GM19023 (cell line): ENCODE data around the gene CCDC174.
A peak's percentile ranks its signal among the peaks of the same experiment; 100 is the strongest.
"Not testable (repeated sequence)": the region's sequence is repeated elsewhere in the genome, so short reads cannot be mapped to it uniquely, and the experiment has no call there.

ENCODE experiments used
- ATAC-seq: cut with Tn5 transposase; IDR thresholded peaks from one replicate; pipeline ENCODE4 v1.9.1; 2021; ENCODE audit warnings: mild to moderate bottlenecking, moderate library complexity; ENCODE audit not compliant: unreplicated experiment

The CCDC174 gene

GRCh38 chr3:14649466-14649865 lies 2.1 kb upstream of the CCDC174 start:
- ATAC-seq, result no peak

- ATAC-seq, result no peak
These were observed 1.4 kb upstream of the CCDC174 start for GRCh38 chr3:14650193-14650592.

DNA sequence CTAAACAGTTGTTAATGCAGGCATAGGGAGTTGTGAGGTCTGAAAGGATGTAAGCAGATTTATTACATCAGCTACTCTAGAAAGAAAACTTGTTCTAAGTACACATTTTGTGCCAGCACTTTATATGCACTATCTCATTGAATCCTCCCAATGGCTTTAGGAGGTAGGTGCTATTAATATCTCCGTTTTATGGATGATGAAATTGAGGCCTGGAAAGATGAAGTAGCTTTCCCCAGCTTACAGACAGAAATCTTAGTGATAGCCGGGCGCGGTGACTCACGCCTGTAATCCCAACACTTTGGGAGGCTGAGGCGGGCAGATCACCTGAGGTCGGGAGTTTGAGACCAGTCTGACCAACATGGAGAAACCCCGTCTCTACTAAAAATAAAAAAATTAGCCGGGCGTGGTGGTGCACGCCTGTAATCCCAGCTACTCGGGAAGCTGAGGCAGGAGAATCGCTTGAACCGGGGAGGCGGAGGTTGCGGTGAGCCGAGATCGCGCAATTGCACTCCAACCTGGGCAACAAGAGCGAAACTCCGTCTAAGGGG lies 872 bp downstream of the CCDC174 start:
- not testable (repeated sequence) for ATAC-seq

- ATAC-seq, result no peak
These were observed 6.0 kb downstream of the CCDC174 start for GRCh38 chr3:14657579-14657978.

GRCh38 chr3:14658978-14659377 lies 7.4 kb downstream of the CCDC174 start:
- no peak for ATAC-seq

DNA sequence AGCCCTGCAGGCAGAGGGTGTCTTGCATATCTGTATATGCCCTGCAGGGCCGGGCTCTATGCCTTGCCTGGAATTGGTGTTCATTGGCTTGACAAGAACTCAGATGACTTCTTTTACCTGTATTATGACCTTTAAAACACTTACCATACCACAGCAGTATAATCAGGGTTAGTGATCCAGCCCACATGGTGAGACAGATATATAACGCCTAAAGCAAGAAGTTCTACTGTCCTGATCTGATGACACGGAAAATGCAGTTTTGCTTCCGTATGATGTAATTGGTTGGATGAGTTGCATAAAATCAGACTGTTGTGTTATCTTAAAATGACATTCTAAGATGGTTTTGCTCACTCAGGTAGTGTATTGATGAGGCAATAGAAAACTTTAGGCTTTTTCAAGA lies 9.4 kb downstream of the CCDC174 start:
- no peak for ATAC-seq

- ATAC-seq, result no peak
These were observed 12.0 kb downstream of the CCDC174 start for GRCh38 chr3:14663396-14664135.

DNA sequence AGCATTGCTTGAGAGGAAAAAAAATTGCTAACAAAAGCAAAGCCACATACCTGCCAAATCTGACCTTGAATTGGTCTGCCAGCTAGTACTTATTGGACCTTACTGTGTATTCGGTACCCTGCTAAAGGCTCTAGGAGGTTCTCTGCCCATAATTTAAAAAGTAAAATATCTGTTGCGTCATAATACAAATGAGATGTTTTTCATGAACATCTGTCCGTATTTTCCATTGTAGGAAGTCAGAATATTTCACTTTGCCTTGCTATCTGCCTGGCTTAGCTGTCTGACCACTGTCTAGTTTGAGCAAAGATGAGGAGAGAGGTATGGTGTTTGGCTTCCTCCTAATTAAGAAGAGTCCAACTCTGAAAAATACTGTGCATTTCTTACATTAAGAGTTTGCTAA lies 12.6 kb downstream of the CCDC174 start:
- no peak for ATAC-seq

GRCh38 chr3:14672588-14672987 lies 21.0 kb downstream of the CCDC174 start:
- no peak for ATAC-seq

DNA sequence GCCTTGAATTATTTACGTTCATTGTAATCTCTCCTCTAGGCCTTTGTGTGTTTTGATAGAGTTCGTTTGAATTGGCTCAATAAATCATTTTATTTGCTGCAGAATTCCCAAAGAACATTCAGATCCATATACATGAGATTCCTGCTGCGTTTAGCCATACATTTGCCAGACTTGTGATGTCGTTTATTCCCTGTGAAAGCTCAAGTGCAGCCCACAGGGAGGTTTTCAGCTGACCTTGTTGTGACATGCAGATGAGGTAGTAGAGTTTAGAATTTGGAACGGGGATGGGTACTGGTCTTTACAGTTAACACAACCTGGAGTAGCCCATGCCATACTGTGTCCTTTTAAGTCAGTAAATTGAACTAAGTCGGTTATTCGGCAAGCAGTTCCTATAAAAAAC lies 23.3 kb downstream of the CCDC174 start, which contains the start of gene C3orf20:
TSS of gene C3orf20 (plus strand) at position 301 of the 400 bp plus-strand sequence. CDS start 7,573 bp downstream, outside the sequence.
- ATAC-seq, result no peak

DNA sequence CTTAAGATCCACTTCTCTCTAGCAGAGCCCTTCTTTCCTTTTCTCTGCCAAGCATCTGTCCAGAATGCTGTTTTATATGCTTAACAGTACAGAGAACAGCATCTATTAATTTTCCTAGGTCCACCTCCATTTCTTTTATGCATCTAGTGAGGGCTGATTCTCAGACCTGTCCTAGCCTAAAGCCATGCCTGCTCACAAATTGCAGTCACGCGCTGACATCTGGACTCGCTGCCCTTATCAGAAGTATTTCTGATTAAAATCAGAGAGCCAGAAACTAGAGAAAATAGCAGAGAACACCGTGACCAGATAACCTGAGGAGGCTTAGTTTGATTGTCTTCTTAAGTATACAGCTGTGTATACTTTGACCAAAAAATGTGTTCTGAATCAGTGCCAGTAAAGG lies 25.3 kb downstream of the CCDC174 start:
- ATAC-seq, result no peak

DNA sequence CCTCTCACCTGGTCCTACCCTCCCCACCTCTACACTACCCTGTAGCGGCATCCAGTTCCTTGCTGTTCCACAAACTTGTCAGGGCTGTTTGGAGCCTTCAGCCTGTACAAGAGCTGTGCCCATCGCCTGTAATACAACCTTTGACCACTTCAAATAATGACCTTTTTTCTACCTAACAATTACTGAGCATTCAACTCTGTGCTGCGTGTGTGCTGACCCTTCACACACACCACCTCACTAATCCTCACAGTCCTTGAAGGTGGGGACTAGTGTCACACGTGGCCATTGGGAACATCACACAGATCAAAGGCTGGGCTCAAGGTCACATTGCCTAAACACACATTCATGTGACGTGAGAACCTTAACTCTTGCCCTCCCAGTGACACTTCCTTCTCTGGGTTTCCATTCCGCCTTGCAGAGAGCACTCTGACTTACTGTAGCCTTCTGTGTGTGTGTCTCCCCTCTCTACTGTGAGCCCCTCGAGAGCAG lies 26.5 kb downstream of the CCDC174 start:
- ATAC-seq, result no peak

- ATAC-seq, result no peak
These were observed 28.6 kb downstream of the CCDC174 start for GRCh38 chr3:14680115-14680514.

GRCh38 chr3:14680716-14681115 lies 29.2 kb downstream of the CCDC174 start:
- ATAC-seq, result no peak

- no peak for ATAC-seq
These were observed 32.9 kb downstream of the CCDC174 start for GRCh38 chr3:14684447-14684846.

GRCh38 chr3:14685179-14685578 lies 33.6 kb downstream of the CCDC174 start:
- ATAC-seq, result no peak

DNA sequence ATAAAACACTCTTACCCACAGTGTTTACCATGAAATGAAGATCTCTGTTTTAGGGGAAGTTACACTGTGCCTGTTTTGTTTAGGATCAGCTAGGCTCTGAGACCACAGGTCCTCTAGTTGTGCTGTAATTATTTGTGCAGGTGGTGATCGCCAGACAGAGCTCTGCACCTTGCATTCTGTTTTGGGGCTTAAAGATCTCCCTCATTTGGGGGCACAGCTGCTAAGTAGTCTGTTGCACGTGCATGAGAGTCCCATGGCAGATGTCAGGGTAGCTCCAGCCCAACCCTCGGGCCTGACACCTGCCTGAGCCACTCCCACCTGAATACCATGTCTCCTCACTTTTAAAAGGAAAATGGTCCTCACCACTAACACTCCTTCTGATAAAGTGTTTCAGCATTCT lies 35.8 kb downstream of the CCDC174 start:
- ATAC-seq, result no peak

- ATAC-seq, result no peak
These were observed 37.0 kb downstream of the CCDC174 start for GRCh38 chr3:14688525-14688924.

DNA sequence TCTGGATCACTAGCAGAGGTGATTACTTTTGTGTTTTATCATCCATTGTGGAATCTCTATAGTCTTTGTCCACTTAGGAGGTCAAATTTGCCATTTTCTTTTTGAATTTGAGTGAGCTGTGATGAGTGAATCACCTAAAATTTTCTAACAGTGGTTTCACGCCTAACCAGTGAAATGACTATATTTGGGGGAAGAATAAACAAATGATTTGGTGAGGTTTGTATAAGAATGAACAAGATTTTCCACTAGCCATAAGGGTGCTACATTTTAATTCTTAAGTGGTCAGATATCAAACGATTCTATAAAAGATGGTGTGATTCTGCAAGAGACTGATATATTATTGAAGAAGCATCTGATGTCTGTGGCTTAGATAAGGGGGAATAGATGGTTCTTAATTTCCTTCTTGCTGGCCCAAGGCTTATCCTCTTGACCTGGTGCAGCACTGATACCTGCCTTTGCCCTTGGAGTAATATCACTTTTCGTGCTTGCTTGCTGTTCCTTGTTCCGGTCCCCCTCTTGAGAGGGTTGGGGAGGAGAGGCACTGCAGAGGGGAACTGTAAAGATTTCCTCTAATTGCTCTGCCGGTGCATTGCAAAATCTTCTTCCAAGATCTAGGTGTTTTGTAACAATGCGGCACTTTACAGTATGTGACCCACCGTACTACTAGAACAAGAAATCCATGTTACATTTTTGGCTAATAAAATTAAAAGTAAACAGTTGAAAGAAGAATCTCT lies 37.9 kb downstream of the CCDC174 start:
- ATAC-seq, result no peak

DNA sequence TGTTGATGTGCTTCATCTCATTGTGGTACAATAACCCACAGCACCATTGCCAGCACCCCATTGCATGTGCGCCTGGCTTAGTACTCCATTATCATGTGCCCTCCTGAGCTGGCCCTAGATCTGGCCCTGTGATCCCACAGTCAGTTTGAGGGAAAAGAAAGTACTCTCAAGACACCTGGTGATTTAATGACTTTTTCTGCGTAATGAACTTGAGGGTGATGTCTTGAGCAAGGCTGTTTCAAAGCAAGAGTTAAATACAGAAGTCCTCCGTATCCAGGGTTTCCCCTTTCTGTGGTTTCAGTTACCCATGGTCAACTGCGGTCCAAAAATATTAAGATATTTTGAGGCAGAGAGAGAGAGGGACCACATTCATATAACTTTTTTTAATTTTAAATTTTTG lies 39.7 kb downstream of the CCDC174 start:
- ATAC-seq, result peak; percentile 45

DNA sequence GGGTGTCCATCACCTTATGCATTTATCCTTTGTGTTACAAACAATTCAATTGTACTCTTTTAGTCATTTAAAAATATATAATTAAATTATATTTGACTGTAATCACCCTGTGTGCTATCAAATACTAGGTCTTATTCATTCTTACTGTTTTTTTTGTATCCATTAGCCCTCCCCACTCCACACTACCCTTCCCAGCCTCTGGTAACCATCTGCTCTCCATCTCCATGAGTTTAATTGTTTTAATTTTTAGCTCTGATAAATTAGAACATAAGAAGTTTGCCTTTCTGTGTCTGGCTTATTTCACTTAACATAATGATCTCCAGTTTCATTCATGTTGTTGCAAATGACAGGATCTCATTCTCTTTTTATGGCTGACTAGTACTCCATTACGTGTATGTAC lies 40.2 kb downstream of the CCDC174 start:
- no peak for ATAC-seq
